Panc1 (cell line): ENCODE results near the gene CPNE6. TPM values are rescaled to one million over a fixed set of nuclear protein-coding genes. Genes with fewer than 3 reads are reported as not detected.

Experiments used
- ATAC-seq: fragments of 200-7000 bp; cut with Tn5 transposase; 2 replicates; pipeline ENCODE4 v1.9.1; 2020; ENCODE audit warnings: mild to moderate bottlenecking, moderate library complexity
- BruUV-seq: library from RNA; stranded (reverse); fragments of 400-500 nt; replicated peaks from 2 replicates; lab custom pipeline; 2021; lab: Mats Ljungman, UMichigan
- CTCF ChIA-PET: fragments of 300-600 bp; sonication (Branson Sonifier 250); formaldehyde crosslinking; loops from one replicate; lab custom pipeline; 2022; ENCODE audit warnings: antibody characterized with exemption; lab: Charles Lee
- POLR2A ChIA-PET: fragments of 300-600 bp; sonication (Branson Sonifier 250); formaldehyde crosslinking; loops from one replicate; lab custom pipeline; 2022; ENCODE audit warnings: antibody characterized with exemption; lab: Charles Lee
- DNase-seq: peaks from one replicate; pipeline ENCODE4 v3.0.0-alpha.2; 2010; ENCODE audit warnings: low read depth, low spot score
- H3K27ac ChIP-seq: 2 replicates; pipeline ENCODE4 v1.5.1; 2011; ENCODE audit warnings: mild to moderate bottlenecking, low read length, inconsistent platforms
- H3K27me3 ChIP-seq: fragments of 200-500 bp; sonication (Bioruptor generic); 2 replicates; pipeline ENCODE4 v1.6.0; 2014; ENCODE audit warnings: low read length, inconsistent platforms; ENCODE audit not compliant: control insufficient read depth, insufficient read depth
- H3K36me3 ChIP-seq: fragments of 200-500 bp; sonication (Bioruptor generic); 2 replicates; pipeline ENCODE4 v1.5.1; 2014; ENCODE audit warnings: inconsistent platforms, mild to moderate bottlenecking, low read length, moderate library complexity; ENCODE audit not compliant: control insufficient read depth, insufficient read depth
- H3K4me1 ChIP-seq: 2 replicates; pipeline ENCODE4 v1.5.1; 2011; ENCODE audit warnings: inconsistent platforms, mild to moderate bottlenecking, low read length, moderate library complexity; ENCODE audit not compliant: control insufficient read depth, insufficient read depth
- H3K4me3 ChIP-seq, 2 experiments: 2 replicates each; pipeline ENCODE4 v1.5.1; 2011 to 2012; ENCODE audit warnings: low read depth in 2 of 2, low read length in 2 of 2, mild to moderate bottlenecking in 2 of 2, inconsistent platforms in 1 of 2, moderate library complexity in 1 of 2
- H3K9me3 ChIP-seq: fragments of 200-500 bp; sonication (Bioruptor generic); 2 replicates; pipeline ENCODE4 v1.5.1; 2014; ENCODE audit warnings: low read depth, mild to moderate bottlenecking, inconsistent platforms, low read length, moderate library complexity; ENCODE audit not compliant: control insufficient read depth, insufficient read depth
- POLR2AphosphoS5 ChIP-seq: IDR thresholded peaks from 2 replicates; pipeline ENCODE4 v1.6.1; 2012; ENCODE audit warnings: mild to moderate bottlenecking, low read depth, low read length, moderate library complexity
- SIN3A ChIP-seq: IDR thresholded peaks from 2 replicates; pipeline ENCODE4 v1.6.1; 2012; ENCODE audit warnings: low read depth, mild to moderate bottlenecking, low read length, moderate library complexity, borderline replicate concordance; ENCODE audit not compliant: insufficient read depth
- TCF7L2 ChIP-seq: IDR thresholded peaks from 2 replicates; pipeline ENCODE4 v1.6.1; 2011; ENCODE audit warnings: mild to moderate bottlenecking, low read depth, low read length, inconsistent platforms
- in situ Hi-C: cut with HindIII; loops from 2 replicates; pipeline ENCODE4 v1.10.0; 2016; ENCODE audit warnings: low sequenced_read_pairs, low pct_unique_long_range_greater_than_20kb
- intact Hi-C: fragments of 100-400 bp; cut with micrococcal nuclease; formaldehyde crosslinking; loops from one replicate; pipeline ENCODE4 v1.10.0; 2022; ENCODE audit not compliant: unreplicated experiment
- total RNA-seq: library from RNA; stranded (reverse); gene quantifications from one replicate; pipeline ENCODE4 v1.2.1, GENCODE V29; 2021; ENCODE audit not compliant: unreplicated experiment
- TF ChIP-seq, protein P1 (sequence below), 2 experiments: IDR thresholded peaks; 2 replicates each; pipeline ENCODE4 v1.6.1; 2011 to 2012; ENCODE audit warnings: low read depth in 2 of 2, control low read depth in 1 of 2, low read length in 1 of 2, mild to moderate bottlenecking in 1 of 2, moderate library complexity in 1 of 2; ENCODE audit not compliant: insufficient read depth in 1 of 2
- TF ChIP-seq, protein P2 (sequence below): fragments of 450-650 bp; IDR thresholded peaks from 2 replicates; pipeline ENCODE4 v1.5.1; 2017; ENCODE audit warnings: mild to moderate bottlenecking

The CPNE6 gene
- total RNA-seq, 1 experiment from 2014 or later: not detected

DNA sequence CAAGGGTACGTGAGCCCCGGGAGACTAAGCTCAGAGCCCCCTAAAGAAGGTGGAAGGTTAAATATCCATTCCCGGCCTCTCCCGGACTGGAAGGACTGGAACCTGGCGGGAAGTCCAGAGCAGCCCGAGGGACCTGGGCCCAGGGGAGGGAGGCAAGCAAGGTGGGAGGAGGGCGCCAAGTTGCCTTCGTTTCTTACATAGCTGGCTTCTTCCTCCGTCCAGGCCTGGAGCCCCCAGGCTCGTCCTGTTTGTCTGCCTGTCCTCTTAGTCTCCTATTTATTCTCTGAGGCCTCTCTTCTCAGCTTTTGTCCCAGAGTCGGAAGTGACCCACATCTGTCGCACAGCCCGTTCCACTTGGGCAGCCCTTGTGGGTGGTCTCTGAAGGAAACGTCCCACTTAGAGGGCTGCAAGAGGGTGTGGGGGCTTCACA is 23.5 kb downstream of the CPNE6 start:
- peak overlapping the region; percentile 85 for H3K27ac ChIP-seq
- in situ Hi-C loops: no loop called here
- no TSS peak for BruUV-seq
- no peaks in the 10 kb centered on the region for H3K9me3 ChIP-seq
- no peak for DNase-seq
- intact Hi-C loops: no loop called here
- H3K4me3 ChIP-seq: peak overlapping the region; percentile 84 to 93
- TF ChIP-seq, protein P1, sequence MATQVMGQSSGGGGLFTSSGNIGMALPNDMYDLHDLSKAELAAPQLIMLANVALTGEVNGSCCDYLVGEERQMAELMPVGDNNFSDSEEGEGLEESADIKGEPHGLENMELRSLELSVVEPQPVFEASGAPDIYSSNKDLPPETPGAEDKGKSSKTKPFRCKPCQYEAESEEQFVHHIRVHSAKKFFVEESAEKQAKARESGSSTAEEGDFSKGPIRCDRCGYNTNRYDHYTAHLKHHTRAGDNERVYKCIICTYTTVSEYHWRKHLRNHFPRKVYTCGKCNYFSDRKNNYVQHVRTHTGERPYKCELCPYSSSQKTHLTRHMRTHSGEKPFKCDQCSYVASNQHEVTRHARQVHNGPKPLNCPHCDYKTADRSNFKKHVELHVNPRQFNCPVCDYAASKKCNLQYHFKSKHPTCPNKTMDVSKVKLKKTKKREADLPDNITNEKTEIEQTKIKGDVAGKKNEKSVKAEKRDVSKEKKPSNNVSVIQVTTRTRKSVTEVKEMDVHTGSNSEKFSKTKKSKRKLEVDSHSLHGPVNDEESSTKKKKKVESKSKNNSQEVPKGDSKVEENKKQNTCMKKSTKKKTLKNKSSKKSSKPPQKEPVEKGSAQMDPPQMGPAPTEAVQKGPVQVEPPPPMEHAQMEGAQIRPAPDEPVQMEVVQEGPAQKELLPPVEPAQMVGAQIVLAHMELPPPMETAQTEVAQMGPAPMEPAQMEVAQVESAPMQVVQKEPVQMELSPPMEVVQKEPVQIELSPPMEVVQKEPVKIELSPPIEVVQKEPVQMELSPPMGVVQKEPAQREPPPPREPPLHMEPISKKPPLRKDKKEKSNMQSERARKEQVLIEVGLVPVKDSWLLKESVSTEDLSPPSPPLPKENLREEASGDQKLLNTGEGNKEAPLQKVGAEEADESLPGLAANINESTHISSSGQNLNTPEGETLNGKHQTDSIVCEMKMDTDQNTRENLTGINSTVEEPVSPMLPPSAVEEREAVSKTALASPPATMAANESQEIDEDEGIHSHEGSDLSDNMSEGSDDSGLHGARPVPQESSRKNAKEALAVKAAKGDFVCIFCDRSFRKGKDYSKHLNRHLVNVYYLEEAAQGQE (IDR thresholded peaks at IDR 0.05; ENCODE audit: insufficient read depth in 1 of 2, low read depth in 2 of 2, low read length in 1 of 2): no peak
- TF ChIP-seq TCF7L2 (no peak), SIN3A (no peak), POLR2AphosphoS5 (no peak)
- TF ChIP-seq, protein P2, sequence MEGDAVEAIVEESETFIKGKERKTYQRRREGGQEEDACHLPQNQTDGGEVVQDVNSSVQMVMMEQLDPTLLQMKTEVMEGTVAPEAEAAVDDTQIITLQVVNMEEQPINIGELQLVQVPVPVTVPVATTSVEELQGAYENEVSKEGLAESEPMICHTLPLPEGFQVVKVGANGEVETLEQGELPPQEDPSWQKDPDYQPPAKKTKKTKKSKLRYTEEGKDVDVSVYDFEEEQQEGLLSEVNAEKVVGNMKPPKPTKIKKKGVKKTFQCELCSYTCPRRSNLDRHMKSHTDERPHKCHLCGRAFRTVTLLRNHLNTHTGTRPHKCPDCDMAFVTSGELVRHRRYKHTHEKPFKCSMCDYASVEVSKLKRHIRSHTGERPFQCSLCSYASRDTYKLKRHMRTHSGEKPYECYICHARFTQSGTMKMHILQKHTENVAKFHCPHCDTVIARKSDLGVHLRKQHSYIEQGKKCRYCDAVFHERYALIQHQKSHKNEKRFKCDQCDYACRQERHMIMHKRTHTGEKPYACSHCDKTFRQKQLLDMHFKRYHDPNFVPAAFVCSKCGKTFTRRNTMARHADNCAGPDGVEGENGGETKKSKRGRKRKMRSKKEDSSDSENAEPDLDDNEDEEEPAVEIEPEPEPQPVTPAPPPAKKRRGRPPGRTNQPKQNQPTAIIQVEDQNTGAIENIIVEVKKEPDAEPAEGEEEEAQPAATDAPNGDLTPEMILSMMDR: no peak
- ChIA-PET CTCF (interaction anchor here (0.7 kb wide), 1 partner anchor 37 kb away, joined by 3 read pairs; no protein-coding TSS in a partner anchor), POLR2A (interaction anchor here (0.5 kb wide), 1 partner anchor 507 kb away, joined by 6 read pairs; no protein-coding TSS in a partner anchor)
- ATAC-seq: peak; percentile 15
- H3K27me3 ChIP-seq: no peaks in the 10 kb centered on the region
- no peaks in the 10 kb centered on the region; the same call in 1 of the 2 replicates for H3K36me3 ChIP-seq
- peaks cover 5% of the 10 kb centered on the region; the same call in 1 of the 2 replicates for H3K4me1 ChIP-seq

DNA sequence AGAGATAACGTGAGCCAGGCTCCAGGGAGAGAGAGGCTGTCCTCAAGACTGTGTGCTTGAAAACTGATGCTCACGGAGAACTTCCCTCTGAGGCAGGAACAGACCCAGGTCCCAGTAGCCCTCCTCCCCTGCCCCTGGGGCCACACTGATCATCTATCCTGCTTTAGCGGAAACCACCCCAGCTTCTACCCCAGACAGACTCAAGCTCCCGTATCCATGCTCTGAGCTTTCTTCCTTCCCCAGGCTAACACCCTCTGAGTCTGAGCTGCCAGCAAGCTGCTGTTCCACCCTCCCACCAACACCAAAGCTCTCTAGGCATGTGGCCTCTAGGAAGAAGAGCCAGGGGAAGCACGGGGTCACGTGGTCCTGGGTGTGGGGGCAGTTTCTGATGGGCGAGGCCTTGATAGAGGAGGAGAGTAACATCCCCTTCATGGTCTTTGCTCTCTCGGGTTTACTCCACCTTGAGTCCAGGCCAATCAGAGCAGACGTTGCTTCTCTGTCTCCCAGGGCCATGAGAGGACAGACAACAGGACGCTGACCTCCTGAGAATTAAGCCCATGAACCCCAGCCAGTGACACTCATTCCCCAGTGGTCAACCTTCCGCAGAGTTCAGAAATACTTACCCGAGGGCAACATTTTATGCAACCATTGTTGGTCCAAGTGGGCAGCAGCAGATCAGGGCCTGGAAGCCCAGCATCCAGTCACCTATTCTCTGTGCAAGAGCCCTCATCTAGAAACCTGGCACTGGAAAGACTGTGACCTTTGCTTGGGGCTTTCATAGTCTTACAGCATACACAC is 24.1 kb downstream of the CPNE6 start:
- TF ChIP-seq, protein P1 (IDR thresholded peaks at IDR 0.05; ENCODE audit: insufficient read depth in 1 of 2, low read depth in 2 of 2, low read length in 1 of 2): no peak
- TF ChIP-seq, protein P2: no peak
- TF ChIP-seq SIN3A: no peak
- TF ChIP-seq POLR2AphosphoS5: no peak
- TF ChIP-seq TCF7L2: no peak
- no peak for DNase-seq
- Histone ChIP-seq H3K9me3 (no peaks in the 10 kb centered on the region), H3K4me3 (peak overlapping the region; percentile 84 to 93), H3K27me3 (no peaks in the 10 kb centered on the region), H3K4me1 (peaks cover 5% of the 10 kb centered on the region; the same call in 1 of the 2 replicates), H3K36me3 (no peaks in the 10 kb centered on the region; the same call in 1 of the 2 replicates), H3K27ac (peak overlapping the region; percentile 85)
- TSS peak; percentile 79 for BruUV-seq
- intact Hi-C loops (no loop called here), in situ Hi-C loops (no loop called here)
- ChIA-PET POLR2A (interaction anchor here (0.5 kb wide), 1 partner anchor 508 kb away, joined by 6 read pairs; no protein-coding TSS in a partner anchor), CTCF (no interaction called here)
- ATAC-seq: no peak
